GM12891 (cell line): ENCODE results near the gene RUNDC1.

Experiments used
- DNase-seq: peaks from one replicate; pipeline ENCODE4 v3.0.0; 2011; ENCODE audit warnings: low spot score; ENCODE audit not compliant: insufficient read length
- FAIRE-seq: peaks from 2 replicates; lab custom pipeline; 2011; peaks lifted over from hg19 to GRCh38; lab: Jason Lieb, UNC
- PAX5 ChIP-seq: IDR thresholded peaks from 2 replicates; pipeline ENCODE4 v1.6.1; 2011; ENCODE audit warnings: low read length, moderate library complexity, mild to moderate bottlenecking; ENCODE audit not compliant: insufficient read depth, severe bottlenecking
- POLR2A ChIP-seq: IDR thresholded peaks from 2 replicates; pipeline ENCODE4 v1.6.1; 2011; ENCODE audit warnings: low read depth, low read length, control low read depth
- POLR2AphosphoS5 ChIP-seq: IDR thresholded peaks from 2 replicates; pipeline ENCODE4 v1.6.1; 2011; ENCODE audit warnings: low read depth, low read length, control low read depth
- POU2F2 ChIP-seq: IDR thresholded peaks from 2 replicates; pipeline ENCODE4 v1.6.1; 2011; ENCODE audit warnings: low read depth, mild to moderate bottlenecking, control low read depth, low read length, moderate library complexity
- SPI1 ChIP-seq: IDR thresholded peaks from 2 replicates; pipeline ENCODE4 v1.6.1; 2011; ENCODE audit warnings: low read depth, low read length, control low read depth
- TAF1 ChIP-seq: IDR thresholded peaks from 2 replicates; pipeline ENCODE4 v1.6.1; 2011; ENCODE audit warnings: low read depth, low read length, control low read depth

RUNDC1 gene

GRCh38 chr17:43018008-43018853, 37.9 kb downstream of the RUNDC1 start:
- DNase-seq = no peak
- peak; percentile 83 for FAIRE-seq
- TF ChIP-seq PAX5 = no peak
- no peak for TF ChIP-seq SPI1
- TF ChIP-seq TAF1 = no peak
- peak; percentile 8; the same call in 1 of the 2 replicates for TF ChIP-seq POLR2AphosphoS5
- no peak for TF ChIP-seq POLR2A
- TF ChIP-seq POU2F2 = 0 out of 2 replicates have a peak, but pooled peaks have one; percentile 29

- no peak for DNase-seq
- FAIRE-seq = no peak
- no peak for TF ChIP-seq POU2F2
- TF ChIP-seq PAX5 = no peak
- TF ChIP-seq SPI1 = no peak
- no peak for TF ChIP-seq TAF1
- TF ChIP-seq POLR2AphosphoS5 = no peak
- TF ChIP-seq POLR2A = no peak
Measured at GRCh38 chr17:43018932-43019331, 38.6 kb downstream of the RUNDC1 start.

GRCh38 chr17:43019418-43019817, 39.1 kb downstream of the RUNDC1 start:
- FAIRE-seq (no peak), DNase-seq (no peak)
- TF ChIP-seq POLR2AphosphoS5 = no peak
- TF ChIP-seq POLR2A = no peak
- no peak for TF ChIP-seq POU2F2
- TF ChIP-seq PAX5 = no peak
- TF ChIP-seq TAF1 = no peak
- no peak for TF ChIP-seq SPI1

GRCh38 chr17:43020030-43020621, 39.8 kb downstream of the RUNDC1 start:
- FAIRE-seq = no peak
- no peak for TF ChIP-seq PAX5
- no peak for TF ChIP-seq TAF1
- TF ChIP-seq SPI1 = no peak
- TF ChIP-seq POLR2A = no peak
- no peak for TF ChIP-seq POU2F2
- no peak for TF ChIP-seq POLR2AphosphoS5
- DNase-seq = no peak

GRCh38 chr17:43020789-43021740, 40.7 kb downstream of the RUNDC1 start:
- no peak for TF ChIP-seq SPI1
- no peak for TF ChIP-seq PAX5
- no peak for TF ChIP-seq TAF1
- TF ChIP-seq POLR2AphosphoS5 = no peak
- no peak for TF ChIP-seq POLR2A
- no peak for TF ChIP-seq POU2F2
- FAIRE-seq (peak; percentile 51), DNase-seq (no peak)

- peak; percentile 93 for FAIRE-seq
- TF ChIP-seq POLR2AphosphoS5 = no peak
- TF ChIP-seq POU2F2 = no peak
- TF ChIP-seq POLR2A = no peak
- no peak for TF ChIP-seq TAF1
- TF ChIP-seq SPI1 = no peak
- TF ChIP-seq PAX5 = no peak
- DNase-seq = peak; percentile 68
Measured at GRCh38 chr17:43021741-43022512, 41.6 kb downstream of the RUNDC1 start, which contains the start of gene VAT1. VAT1 (minus strand) TSS chr17:43022385; CDS start chr17:43022322, 63 bp downstream.

- no peak for TF ChIP-seq POLR2A
- TF ChIP-seq TAF1 = no peak
- TF ChIP-seq POLR2AphosphoS5 = no peak
- TF ChIP-seq POU2F2 = no peak
- TF ChIP-seq SPI1 = no peak
- no peak for TF ChIP-seq PAX5
- peak; percentile 89 for FAIRE-seq
- peak; percentile 91 for DNase-seq
Measured at GRCh38 chr17:43024407-43025289, 44.3 kb downstream of the RUNDC1 start, which contains the start of gene RND2. RND2 (plus strand) TSS chr17:43025231; CDS start chr17:43025348, 117 bp downstream.
